Measurements from ENCODE around the gene CIRBP.
"Not testable (repeated sequence)": the region's sequence is repeated elsewhere in the genome, so short reads cannot be mapped to it uniquely, and the experiment has no call there.

CIRBP gene

DNA sequence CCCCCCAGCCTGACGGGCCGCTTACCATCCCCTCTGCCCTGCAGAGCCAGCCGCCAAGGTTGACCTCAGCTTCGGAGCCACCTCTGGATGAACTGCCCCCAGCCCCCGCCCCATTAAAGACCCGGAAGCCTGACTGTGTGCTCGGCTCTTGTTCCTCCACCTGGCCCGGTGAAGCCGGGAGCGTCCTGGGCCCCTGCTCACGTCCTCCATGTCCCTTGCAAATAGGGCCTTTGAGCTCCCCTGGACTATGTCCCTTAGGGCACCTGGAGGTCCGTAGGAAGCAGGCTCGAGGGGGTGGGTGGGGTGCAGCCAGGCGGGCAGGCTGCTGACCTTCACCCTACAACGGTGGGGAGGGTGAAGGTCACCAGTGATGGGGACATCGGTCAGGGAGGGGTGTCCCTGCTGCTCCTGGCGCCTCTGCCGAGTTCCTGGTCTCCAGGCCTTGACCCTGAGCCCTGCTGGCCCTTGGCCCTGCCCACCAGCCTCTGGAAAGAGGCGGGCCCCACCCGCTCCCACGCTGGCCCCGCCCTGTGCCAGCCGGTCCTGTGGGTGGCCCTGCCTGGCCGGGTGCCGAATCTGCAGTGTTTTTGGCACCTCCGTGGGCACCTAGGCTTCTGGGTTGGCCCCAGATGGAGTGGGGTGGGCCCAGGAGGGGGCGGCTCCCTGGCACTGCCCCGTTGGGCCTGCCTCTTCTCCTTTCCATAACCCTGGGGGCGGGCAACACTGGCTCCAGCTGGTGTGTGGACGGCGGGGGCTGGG lies 24.3 kb upstream of the CIRBP start:
- no peak for FAIRE-seq

DNA sequence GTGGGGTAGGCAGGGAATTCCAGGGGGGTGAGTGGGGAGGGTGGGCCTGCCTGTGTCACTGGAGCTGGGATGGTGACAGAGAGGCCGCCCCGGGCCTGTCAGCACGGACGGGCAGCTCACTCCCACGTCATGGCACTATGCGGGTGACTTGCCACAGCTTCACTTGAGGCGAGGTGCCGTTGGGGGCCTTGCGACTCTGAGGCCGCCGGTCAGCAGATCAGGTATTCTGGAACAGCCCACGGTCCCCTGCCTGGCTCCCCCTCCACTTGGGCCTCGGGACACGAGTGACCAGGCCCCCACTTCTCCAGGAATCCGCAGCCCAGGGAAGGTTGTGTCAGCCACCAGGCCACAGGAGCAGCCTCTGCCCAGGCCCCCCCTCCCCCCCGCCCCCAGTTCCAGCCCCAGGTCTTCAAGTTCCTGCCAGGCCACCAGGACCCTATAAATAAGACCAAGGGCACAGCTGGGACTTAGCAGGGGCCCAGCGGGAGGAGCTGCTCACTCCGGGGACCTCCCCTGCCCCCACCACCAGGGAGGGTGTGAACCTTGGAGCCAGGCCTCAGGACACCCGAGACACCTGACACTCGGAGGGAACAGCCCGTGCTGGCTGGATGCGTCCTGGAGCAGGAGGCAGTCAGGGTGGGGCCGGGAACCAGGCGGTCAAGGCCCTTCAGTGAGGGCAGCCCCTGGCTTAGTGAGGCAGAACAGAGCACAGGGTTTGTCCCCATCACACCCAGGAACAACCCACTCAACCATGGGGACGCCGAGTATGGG lies 23.5 kb upstream of the CIRBP start:
- no peak for FAIRE-seq

DNA sequence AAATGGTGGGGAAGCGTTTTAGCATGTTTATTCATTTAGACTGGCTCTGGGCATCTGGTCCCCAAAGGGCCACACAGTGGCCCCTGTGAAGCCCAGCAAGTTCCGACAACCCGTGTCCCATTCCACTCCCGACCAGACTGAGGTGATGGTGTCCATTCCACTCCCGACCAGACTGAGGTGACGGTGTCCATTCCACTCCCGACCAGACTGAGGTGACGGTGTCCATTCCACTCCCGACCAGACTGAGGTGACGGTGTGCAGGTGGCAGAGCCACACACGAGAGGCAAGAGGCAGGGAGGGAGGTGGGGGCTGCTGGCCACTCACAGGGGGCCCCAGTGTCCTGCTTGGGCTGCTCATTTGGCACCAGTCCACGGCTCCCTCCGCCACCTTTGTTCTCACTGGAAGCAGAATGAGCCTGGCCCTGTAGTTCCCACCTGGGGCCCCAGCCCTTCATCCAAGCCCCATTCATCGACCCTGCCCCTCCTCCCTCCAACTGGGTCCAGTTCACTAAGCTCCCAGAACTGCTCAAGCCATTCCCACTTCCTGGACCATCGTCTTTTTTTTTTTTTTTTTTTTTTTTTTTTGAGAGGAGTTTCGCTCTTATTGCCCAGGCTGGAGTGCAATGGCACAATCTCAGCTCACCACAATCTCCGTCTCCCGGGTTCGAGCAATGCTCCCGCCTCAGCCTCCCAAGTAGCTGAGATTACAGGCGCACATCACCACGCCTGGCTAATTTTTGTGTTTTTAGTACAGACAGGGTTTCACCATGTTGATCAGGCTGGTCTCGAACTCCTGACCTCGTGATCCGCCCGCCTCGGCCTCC lies 22.7 kb upstream of the CIRBP start:
- not testable (repeated sequence) for FAIRE-seq

DNA sequence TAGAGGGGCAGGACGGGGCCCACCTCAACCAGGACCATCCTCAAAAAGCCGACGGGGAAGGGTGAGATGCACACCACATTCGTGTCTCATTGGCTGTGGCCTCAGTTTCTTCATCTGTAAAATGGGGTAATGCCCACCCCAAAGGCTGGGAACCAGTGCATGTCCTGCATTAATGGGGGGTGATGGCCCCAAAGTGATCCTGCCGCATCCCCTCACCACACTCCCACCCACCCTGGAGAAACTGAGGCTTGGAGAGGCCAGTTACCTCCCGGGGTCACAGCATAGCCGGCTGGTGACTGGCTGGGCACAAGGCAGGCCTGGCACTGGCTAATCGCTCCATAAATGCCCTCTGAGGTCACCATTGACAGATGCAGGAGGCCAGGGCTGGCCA lies 21.4 kb upstream of the CIRBP start:
- FAIRE-seq = no peak

DNA sequence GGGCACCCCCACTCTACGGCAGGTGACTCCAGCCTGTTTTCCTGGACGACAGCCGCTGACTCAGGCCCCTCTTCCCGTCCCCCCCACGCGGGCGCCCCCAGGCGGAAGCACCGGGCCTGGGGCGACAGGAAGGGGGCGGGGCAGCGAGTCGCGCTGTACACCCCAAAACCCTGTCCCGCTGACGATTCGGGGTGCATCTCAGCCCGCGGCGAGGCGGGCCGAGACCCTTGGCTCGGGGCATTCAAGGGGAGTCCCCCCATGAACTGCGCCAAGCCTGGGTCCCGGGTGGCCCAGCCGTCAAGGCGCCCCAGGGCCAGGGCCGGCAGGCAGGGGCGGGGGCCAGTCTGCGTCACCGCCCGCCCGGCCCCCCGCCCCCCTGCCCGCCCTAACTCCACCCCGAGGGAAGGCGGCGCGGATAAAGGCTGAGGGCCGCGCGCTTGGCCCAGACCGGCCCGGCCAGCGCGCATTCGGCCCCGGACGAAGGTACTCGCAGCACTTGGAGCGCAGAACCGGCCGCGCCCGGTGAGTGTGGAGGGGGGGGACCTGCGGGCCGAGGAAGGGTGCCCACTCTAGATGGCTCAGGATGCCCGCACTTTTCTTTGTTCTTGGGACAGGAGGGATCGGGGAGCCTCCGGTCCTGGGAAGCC lies 20.9 kb upstream of the CIRBP start, which contains the start of gene MIDN:
TSS of gene MIDN (plus strand) at position 445 of the 647 bp plus-strand sequence. CDS start 1,714 bp downstream, outside the sequence.
- FAIRE-seq = no peak

DNA sequence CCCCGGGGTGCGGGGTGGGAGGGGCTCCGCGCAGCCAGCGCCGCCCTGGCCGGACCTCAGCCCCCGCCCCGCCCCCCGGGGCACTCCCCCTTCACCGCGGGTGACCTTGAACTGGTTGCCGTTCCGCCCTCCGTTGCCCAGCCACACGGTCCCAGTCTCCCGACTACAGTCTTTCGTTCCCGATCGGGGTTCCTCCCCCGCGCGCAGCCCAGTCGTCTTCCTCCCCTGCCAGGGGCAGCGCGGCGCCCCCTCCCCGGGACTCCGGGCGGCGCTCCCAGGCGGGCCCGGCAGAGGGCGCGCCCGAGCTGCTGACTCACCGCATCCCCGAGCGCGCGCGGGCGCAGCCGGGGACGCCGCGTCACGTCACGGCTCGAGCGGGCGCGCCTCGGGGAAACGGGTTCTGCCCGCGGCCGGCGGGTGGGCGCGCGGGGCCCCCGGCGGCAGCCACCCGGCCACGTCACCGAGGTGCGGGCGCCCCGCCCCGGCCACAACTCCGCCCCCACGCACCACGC lies 20.3 kb upstream of the CIRBP start:
- no peak for FAIRE-seq

DNA sequence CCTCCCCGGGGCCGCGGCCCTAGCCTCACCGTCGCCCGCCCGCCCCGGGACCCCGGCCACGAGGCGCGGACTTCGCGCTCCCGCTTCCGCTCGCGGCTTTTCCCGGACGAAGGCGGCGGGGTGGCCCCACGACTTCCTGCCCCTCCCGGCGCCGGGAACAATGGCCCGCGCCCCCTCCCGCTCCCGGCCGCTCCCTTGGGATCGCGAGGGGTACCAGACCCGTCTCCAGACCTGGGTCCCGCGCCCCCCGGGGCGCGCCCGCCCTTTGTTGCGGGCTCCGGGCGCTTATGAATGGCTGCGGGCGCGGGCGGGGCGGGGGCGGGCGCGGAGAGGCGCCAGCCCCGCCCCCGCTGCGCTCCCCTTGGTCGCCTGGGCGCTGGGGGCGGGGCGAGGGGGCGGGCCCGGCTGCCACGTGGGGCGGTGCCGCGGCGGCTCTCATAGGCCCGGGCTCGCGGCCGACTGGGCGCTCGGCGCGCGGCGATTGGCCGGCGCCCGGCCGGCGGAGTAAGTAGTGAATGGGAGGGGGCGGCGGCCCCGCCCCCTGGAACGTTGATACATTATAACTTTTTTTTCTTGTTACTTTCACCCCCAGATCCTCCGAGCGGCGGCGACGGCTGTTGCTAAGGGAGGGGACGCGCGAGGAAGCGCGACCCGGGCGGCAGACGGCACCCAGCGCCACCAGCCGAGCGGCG lies 19.7 kb upstream of the CIRBP start:
- FAIRE-seq = no peak

DNA sequence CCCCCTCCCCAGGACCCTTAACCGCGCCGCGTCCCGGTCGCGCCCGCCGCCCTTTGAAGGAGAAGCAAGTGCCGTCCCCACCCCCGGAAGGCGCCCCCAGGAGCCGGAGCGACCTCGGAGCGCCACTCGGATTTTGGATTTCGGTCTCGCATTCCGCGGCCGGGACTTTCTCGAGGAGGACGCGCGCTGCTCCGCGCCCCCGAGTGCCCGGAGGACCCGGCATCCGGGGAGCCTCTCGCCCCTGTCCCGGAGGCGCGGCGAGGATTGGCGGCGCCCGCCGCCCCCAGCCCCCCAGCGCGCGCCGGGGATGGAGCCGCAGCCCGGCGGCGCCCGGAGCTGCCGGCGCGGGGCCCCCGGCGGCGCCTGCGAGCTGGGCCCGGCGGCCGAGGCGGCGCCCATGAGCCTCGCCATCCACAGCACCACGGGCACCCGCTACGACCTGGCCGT lies 19.1 kb upstream of the CIRBP start:
- no peak for FAIRE-seq

DNA sequence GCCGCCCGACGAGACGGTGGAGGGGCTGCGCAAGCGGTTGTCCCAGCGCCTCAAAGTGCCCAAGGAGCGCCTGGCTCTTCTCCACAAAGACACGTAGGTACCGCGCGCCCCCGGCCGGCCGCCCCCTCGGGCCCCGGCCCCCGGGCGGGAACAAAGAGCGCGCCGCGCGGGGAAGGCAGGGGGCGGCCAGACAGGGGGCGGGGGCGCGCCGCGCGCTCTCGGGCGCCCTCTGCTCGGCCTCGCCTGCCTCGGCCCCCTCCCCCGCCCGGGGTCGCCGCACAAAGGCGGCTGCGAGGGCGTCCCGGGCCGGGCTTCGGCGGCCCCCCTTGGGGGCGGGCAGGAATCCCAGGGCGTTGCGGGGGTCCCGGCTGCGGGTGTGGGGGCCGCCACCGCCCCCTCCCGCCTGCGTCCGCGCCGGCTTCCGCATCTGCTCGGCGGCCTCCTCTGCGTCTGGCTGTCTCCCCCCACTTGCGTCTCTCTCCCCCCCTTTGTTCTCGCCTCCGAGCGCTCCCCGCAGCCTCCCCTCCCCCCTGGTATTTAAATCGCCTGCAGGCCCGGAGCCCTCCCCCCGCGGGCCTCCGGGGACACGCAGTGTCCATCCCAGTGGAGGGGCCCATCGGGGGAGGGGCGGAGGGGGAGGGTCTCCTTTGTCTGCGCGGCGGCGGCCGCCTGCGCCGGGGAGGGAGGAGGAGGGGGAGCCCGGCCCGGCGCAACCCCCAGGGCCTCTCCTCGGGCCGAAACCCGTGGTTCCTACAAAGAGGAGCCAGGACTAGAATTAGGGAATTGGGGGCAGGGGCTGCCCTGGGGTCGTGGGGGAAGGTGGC lies 18.5 kb upstream of the CIRBP start:
- no peak for FAIRE-seq

DNA sequence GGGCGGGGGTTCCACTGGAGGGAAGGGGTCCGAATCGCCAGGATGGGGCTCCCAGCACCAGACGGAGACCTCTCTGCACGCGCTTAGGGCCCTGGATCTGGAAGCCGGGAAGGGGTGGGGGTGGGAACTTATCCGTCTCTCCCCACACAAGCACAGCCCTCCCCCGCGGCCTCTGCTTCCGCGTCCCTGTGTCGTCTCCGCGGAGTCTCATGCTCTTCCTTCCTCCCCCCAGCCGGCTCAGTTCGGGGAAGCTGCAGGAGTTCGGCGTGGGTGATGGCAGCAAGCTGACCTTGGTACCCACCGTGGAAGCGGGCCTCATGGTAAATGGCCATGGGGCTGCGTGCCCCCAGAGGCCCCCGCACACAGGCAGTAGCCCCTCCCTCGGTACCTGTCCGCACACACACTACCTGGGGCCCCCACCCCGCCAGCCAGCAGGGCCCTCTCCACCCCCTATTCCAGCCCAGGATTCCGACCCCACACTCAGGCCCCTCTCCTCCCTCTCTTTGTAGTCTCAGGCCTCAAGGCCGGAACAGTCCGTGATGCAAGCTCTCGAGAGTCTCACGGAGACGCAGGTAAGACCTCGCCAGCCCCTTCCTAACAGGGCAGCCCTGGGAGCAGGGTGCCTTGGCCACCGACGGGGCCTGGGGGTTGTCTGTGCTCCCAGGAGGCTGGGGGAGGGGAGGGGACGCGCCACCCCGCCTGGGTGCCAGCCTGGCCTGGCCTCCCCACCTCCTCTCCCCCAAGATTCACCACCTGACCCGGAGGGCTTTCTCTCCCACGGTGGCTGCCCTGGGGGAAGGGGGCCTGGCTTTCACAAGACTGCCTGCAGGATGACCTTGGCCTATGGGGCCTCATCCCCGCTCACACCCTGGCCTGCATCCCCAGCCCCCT lies 17.6 kb upstream of the CIRBP start:
- FAIRE-seq = no peak

DNA sequence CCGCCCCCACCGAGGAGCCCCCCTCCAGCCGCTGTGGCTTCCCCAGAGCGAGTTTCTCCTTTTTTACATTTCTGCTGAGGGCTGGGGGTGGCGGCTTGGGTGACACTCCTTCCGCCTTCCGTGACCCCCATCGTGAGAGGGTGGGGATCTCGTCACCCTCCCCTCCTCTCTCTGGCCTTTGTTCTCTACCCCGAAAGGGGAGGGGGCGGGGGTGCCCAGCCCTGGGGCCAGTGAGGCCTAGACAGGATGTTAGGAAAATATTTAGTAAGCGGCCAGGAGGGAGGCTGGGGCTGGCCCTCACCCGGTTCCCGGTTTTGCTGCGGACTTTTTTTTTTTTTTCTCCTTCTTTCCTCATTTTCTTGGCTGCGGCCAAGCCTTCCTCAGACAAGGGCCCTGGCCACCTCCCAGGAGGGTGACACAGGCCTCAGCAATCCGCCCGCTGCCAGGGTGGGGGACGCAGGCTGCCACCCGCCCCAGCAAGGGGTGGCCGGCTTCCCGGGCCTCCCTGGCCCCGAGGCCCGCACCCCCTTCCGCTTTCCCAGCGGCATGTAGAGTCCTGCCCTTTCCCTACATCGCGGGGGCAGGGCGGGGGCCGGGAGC lies 16.8 kb upstream of the CIRBP start:
- FAIRE-seq = no peak

DNA sequence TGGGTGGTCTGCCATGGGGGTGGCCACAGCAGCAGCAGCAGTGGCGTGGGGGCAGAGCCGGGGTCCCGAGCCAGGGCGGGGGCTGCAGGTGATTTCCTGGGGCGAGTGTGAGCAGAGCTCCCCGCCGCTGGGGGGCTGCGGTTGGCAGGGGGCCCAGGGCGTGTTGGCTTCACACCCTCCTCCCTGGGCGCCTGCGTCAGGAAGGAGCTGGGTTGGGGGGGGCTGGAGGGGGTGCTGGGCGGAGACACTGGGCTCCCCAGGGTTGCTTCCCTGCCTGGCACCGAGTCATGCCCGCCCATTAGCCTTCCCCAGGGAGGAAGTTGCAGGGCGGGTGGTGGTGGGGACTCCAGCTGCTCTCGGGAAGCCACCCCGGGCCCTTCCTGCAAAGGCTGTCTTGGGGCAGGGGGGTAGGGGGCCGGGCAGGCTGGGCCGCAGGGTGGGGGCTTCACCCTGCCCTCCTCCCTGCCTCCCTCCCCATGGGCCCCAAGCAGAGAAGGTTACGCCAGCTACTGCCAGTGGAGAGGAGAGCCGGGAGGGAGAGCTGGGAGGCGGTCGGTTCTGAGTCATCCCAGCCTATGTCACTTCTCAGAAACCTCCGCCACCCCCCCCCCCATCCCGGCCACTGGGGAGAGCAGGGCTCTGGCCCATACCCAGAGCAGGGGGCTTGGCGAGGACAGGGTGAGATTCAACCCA lies 16.2 kb upstream of the CIRBP start:
- no peak for FAIRE-seq

DNA sequence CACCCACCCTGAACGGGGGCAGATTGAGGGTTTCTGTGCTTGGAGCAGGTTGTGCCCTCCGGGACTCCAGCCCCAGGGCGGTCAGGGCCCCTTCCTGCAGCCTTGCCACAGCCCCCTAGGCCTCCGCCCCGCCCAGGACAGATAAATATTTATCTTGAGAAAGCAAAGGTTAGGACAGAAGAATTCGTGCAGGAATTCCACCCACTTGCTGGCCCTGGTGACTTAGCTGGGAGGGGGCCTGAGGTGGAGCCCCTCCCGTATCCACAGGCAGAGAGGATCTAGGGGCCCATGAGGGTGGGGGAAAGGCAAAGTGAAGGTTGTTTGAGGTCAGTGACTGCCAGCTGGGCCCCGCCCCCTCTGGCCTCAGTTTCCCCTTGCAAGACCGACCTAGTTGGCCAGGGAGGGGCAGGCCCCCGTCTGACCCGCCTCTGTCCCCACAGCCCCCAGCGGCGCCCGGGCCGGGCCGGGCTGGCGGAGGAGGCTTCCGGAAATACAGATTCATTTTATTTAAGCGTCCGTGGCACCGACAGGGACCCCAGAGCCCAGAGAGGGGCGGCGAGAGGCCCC lies 15.5 kb upstream of the CIRBP start:
- no peak for FAIRE-seq

DNA sequence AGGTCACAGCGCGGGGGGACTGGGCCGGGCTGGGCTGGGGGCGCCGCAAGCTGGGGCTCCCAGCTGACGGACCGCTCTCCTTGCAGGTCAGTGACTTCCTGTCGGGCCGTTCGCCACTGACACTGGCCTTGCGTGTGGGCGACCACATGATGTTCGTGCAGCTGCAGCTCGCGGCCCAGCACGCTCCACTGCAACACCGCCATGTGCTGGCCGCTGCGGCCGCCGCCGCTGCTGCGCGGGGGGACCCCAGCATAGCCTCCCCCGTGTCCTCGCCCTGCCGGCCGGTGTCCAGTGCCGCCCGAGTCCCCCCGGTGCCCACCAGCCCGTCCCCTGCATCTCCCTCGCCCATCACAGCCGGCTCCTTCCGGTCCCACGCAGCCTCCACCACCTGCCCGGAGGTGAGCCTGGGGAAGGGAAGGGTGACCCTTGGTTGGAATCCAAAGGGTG lies 15.0 kb upstream of the CIRBP start:
- no peak for FAIRE-seq

DNA sequence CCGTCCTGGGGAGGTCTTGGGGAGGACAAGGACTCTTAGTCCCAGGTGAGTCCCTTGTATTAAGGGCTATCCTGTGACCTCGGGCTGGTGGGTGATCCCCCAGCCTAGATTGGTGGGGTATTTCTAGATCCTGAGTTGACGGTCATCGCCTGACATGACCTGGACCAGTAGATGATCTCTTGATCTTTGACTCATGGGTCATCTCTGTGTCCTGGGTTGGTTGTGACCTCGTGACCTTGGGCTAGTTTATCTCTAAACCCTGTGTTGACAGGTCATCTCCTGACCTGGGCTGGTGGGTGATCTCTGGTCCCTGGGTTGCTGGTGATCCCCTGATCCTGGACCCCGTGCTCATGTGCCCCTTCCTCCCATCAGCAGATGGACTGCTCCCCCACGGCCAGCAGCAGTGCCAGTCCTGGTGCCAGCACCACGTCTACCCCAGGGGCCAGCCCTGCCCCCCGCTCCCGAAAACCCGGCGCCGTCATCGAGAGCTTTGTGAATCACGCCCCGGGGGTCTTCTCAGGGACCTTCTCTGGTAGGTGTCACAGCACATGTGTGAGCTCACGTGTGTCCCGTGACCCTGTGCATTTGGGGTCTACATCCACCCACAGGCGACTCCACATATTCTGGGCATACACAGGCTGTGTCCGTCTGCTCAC lies 14.5 kb upstream of the CIRBP start:
- FAIRE-seq = no peak

DNA sequence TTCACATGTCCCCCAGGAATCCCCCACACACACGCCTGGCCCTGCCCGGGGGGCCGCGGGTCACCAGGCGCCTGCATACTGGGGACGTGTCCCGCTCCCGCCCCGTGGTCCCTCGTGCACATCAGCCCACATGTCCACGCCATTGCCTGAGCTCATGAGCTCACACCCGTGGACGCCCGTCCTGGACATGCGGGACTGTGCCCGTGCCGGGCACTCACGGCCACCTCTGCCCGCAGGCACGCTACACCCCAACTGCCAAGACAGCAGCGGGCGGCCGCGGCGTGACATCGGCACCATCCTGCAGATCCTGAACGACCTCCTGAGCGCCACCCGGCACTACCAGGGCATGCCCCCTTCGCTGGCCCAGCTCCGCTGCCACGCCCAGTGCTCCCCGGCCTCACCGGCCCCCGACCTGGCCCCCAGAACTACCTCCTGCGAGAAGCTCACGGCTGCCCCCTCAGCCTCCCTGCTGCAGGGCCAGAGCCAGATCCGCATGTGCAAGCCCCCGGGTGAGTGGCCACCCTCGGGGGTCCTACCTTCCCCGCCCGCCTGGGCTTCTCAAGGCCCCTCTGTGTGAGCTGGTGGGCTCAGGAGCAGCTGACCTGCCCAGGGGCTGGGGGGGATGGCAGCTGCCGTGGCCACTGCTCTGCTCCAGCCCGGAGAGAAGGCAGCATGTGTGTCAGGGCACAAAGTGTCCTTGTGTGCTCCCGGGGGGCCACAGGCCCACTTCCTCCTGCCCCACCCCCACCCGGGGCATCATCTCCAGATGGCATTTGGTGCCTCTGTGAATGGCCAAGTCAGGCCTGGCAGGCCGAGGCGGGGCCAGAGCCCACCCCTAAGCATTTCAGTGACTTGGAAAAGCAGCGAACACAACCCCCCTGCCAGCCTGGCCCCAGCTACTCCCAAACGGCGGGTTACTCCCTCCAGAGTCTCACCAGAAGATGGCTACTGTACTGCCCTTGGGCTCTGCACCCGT lies 13.7 kb upstream of the CIRBP start:
- FAIRE-seq = no peak
